PC-3 (cell line): Measurements from ENCODE around the gene BACH2. TPM values are rescaled to one million over a fixed set of nuclear protein-coding genes. Genes with fewer than 3 reads are reported as not detected.

ENCODE experiments used
- ATAC-seq: fragments of 200-7000 bp; cut with Tn5 transposase; 2 replicates; pipeline ENCODE4 v1.9.1; 2020; ENCODE audit warnings: mild to moderate bottlenecking, moderate library complexity
- BruUV-seq: library from RNA; stranded (reverse); fragments of 400-500 nt; replicated peaks from 2 replicates; lab custom pipeline; 2021; lab: Mats Ljungman, UMichigan
- CTCF ChIA-PET: fragments of 300-600 bp; sonication (Branson Sonifier 250); formaldehyde crosslinking; loops from one replicate; lab custom pipeline; 2022; ENCODE audit warnings: antibody characterized with exemption; lab: Charles Lee
- POLR2A ChIA-PET: fragments of 300-600 bp; sonication (Branson Sonifier 250); formaldehyde crosslinking; loops from one replicate; lab custom pipeline; 2022; ENCODE audit warnings: antibody characterized with exemption; ENCODE audit not compliant: unreplicated experiment; lab: Charles Lee
- DNase-seq: peaks from one replicate; pipeline ENCODE4 v3.0.0-alpha.2; 2015
- H2AFZ ChIP-seq: fragments of 300-600 bp; sonication (generic); 2 replicates; pipeline ENCODE4 v1.6.0; 2016; ENCODE audit warnings: antibody characterized with exemption, low read length
- H3F3A ChIP-seq: fragments of 300-600 bp; sonication (generic); one replicate; pipeline ENCODE4 v1.6.0; 2017; ENCODE audit warnings: antibody characterized with exemption, low read length, control low read depth, mild to moderate bottlenecking; ENCODE audit not compliant: unreplicated experiment
- H3K27ac ChIP-seq: fragments of 300-600 bp; sonication (generic); 2 replicates; pipeline ENCODE4 v1.5.1; 2016; ENCODE audit warnings: mild to moderate bottlenecking, low read length
- H3K27me3 ChIP-seq: fragments of 300-600 bp; sonication (generic); 2 replicates; pipeline ENCODE4 v1.6.1; 2016; ENCODE audit warnings: low read length, mixed read lengths
- H3K36me3 ChIP-seq: fragments of 300-600 bp; sonication (generic); 2 replicates; pipeline ENCODE4 v1.6.1; 2016; ENCODE audit warnings: low read depth, mixed run types, low read length, mixed read lengths
- H3K4me1 ChIP-seq: fragments of 300-600 bp; sonication (generic); 2 replicates; pipeline ENCODE4 v1.5.1; 2016; ENCODE audit warnings: low read length; ENCODE audit not compliant: insufficient read depth
- H3K4me2 ChIP-seq: fragments of 300-600 bp; sonication (generic); 2 replicates; pipeline ENCODE4 v1.6.0; 2016; ENCODE audit warnings: low read length
- H3K4me3 ChIP-seq: fragments of 300-600 bp; sonication (generic); 2 replicates; pipeline ENCODE4 v1.5.1; 2016; ENCODE audit warnings: mild to moderate bottlenecking, low read length, mixed read lengths
- H3K79me2 ChIP-seq: fragments of 300-600 bp; sonication (generic); 2 replicates; pipeline ENCODE4 v1.6.1; 2017; ENCODE audit warnings: low read length, mixed read lengths
- H3K9ac ChIP-seq: fragments of 300-600 bp; sonication (generic); 2 replicates; pipeline ENCODE4 v1.6.0; 2016; ENCODE audit warnings: mild to moderate bottlenecking, low read length
- H3K9me2 ChIP-seq: fragments of 300-600 bp; sonication (generic); replicated peaks from 2 replicates; pipeline ENCODE4 v1.6.1; 2016; ENCODE audit warnings: mixed run types, low read length, mixed read lengths
- H3K9me3 ChIP-seq: fragments of 300-600 bp; sonication (generic); 2 replicates; pipeline ENCODE4 v1.6.1; 2016; ENCODE audit warnings: low read length, mixed read lengths
- H4K20me1 ChIP-seq: fragments of 300-600 bp; sonication (generic); 2 replicates; pipeline ENCODE4 v1.6.1; 2016; ENCODE audit warnings: low read length, mixed read lengths
- EZH2 ChIP-seq: fragments of 300-600 bp; sonication (generic); IDR thresholded peaks from one replicate; pipeline ENCODE4 v1.6.1; 2017; ENCODE audit warnings: antibody characterized with exemption, mild to moderate bottlenecking, low read length; ENCODE audit not compliant: unreplicated experiment
- EZH2phosphoT487 ChIP-seq: fragments of 300-600 bp; sonication (generic); IDR thresholded peaks from 2 replicates; pipeline ENCODE4 v1.6.1; 2018; ENCODE audit warnings: mild to moderate bottlenecking, antibody characterized with exemption, low read length, borderline replicate concordance
- intact Hi-C: fragments of 100-400 bp; cut with micrococcal nuclease; formaldehyde crosslinking; loops from 2 replicates; pipeline ENCODE4 v1.9.0; 2023
- total RNA-seq: library from RNA; depleted of rRNA; stranded (reverse); fragments of >200 nt; gene quantifications from 2 replicates; pipeline ENCODE4 v1.2.3, GENCODE V29; 2014
- TF ChIP-seq, protein P1 (sequence below): fragments of 300-600 bp; sonication (generic); conservative IDR thresholded peaks from 2 replicates; pipeline ENCODE4 v1.5.1; 2017; ENCODE audit warnings: antibody characterized with exemption, low read depth, mild to moderate bottlenecking, low read length

BACH2 gene
- total RNA-seq, 1 experiment from 2014 or later: 7.0 TPM

DNA sequence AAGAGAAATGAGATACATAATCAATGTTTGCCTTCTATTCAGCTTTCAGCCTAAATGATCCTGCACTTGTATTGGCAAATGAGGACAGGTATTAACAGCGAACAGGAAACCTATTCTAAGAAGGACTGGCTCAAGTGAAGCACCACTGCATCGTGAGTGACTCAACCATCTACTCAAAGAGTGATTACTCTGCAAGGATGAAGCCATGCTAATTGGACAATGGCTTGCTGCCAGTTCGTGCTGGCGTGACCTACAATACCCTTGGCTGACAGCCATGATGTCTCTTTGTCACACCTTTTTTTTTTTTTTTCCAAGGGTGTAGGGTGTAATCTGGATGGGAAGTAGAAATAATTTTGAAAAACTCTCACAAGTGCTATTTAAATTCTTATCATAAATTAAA, 297.5 kb downstream of the BACH2 start:
- no peak for ATAC-seq
- H3K9me3 ChIP-seq: no peaks in the 10 kb centered on the region
- DNase-seq: no peak
- intact Hi-C loops: no loop called here
- no peak overlapping the region for H3K27ac ChIP-seq
- H2AFZ ChIP-seq: no peak overlapping the region
- H3K4me3 ChIP-seq: no peak overlapping the region
- no peaks in the 10 kb centered on the region for H3K79me2 ChIP-seq
- ChIA-PET CTCF (no interaction called here), POLR2A (no interaction called here)
- no peak overlapping the region for H3K9ac ChIP-seq
- H3K4me1 ChIP-seq: peaks cover 21% of the 10 kb centered on the region
- no peaks in the 10 kb centered on the region for H4K20me1 ChIP-seq
- no peaks in the 10 kb centered on the region for H3K27me3 ChIP-seq
- H3K9me2 ChIP-seq: no peaks in the 10 kb centered on the region
- no TSS peak for BruUV-seq
- TF ChIP-seq, protein P1, sequence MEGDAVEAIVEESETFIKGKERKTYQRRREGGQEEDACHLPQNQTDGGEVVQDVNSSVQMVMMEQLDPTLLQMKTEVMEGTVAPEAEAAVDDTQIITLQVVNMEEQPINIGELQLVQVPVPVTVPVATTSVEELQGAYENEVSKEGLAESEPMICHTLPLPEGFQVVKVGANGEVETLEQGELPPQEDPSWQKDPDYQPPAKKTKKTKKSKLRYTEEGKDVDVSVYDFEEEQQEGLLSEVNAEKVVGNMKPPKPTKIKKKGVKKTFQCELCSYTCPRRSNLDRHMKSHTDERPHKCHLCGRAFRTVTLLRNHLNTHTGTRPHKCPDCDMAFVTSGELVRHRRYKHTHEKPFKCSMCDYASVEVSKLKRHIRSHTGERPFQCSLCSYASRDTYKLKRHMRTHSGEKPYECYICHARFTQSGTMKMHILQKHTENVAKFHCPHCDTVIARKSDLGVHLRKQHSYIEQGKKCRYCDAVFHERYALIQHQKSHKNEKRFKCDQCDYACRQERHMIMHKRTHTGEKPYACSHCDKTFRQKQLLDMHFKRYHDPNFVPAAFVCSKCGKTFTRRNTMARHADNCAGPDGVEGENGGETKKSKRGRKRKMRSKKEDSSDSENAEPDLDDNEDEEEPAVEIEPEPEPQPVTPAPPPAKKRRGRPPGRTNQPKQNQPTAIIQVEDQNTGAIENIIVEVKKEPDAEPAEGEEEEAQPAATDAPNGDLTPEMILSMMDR: no peak
- TF ChIP-seq EZH2phosphoT487: no peak
- no peak for TF ChIP-seq EZH2
- no peaks in the 10 kb centered on the region for H3K36me3 ChIP-seq
- H3K4me2 ChIP-seq: no peak overlapping the region
- H3F3A ChIP-seq: no peaks in the 10 kb centered on the region

DNA sequence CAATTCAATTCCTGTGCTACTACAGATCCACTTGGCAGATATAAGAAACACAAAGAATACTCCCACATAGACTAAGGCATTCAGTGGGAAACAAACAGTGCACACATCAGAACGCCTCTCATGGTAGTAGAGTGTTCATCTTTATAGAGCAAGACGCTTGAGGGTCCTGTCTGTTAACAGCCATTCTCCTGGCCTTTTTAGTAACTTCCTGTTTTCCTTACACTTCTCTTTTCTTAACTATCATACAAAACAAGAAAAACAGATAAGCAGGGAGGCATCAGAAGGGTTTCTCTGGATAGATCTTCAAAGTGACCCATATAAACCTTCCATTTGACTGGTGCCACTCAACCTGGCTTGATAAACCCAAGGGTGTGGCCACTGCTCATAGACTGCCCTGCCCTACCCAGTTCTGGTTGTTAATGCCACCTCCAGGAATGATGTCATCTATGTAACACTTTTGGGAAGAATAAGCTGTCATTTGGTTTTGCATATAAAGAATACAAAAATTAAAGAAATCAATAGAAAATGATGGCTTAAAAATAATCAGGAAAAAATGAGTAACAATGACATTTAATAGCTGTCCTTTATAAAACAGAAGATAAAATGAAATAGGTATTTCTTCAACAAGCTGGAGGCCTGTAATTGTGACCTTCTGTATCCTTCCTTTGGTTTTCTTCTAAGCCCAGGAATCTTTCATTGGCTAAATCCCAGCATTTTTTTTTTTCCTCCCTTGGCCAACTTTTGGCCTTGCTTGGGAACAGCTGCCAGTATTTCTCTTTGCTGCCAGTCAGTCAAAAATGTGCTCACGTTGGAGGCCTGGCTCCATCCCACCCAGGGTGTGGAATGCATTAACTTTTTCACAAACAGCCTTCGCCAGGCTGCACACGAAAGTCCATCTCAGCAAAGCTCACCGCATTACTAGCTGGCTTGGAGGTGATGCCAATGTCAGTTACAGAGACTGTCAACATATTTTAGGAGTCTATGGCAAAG, 298.9 kb downstream of the BACH2 start:
- no peak overlapping the region for H3K9ac ChIP-seq
- H3K9me3 ChIP-seq: no peaks in the 10 kb centered on the region
- H3K27me3 ChIP-seq: no peaks in the 10 kb centered on the region
- ChIA-PET CTCF (no interaction called here), POLR2A (no interaction called here)
- no peaks in the 10 kb centered on the region for H4K20me1 ChIP-seq
- no peaks in the 10 kb centered on the region for H3K9me2 ChIP-seq
- DNase-seq (no peak), ATAC-seq (no peak)
- H2AFZ ChIP-seq: no peak overlapping the region
- intact Hi-C loops: no loop called here
- no peak overlapping the region for H3K4me2 ChIP-seq
- H3F3A ChIP-seq: no peaks in the 10 kb centered on the region
- H3K27ac ChIP-seq: no peak overlapping the region
- peaks cover 7% of the 10 kb centered on the region for H3K4me1 ChIP-seq
- no peaks in the 10 kb centered on the region for H3K79me2 ChIP-seq
- H3K4me3 ChIP-seq: no peak overlapping the region
- no peaks in the 10 kb centered on the region for H3K36me3 ChIP-seq
- BruUV-seq: no TSS peak
- TF ChIP-seq, protein P1: no peak
- TF ChIP-seq EZH2phosphoT487 (no peak), EZH2 (no peak)

DNA sequence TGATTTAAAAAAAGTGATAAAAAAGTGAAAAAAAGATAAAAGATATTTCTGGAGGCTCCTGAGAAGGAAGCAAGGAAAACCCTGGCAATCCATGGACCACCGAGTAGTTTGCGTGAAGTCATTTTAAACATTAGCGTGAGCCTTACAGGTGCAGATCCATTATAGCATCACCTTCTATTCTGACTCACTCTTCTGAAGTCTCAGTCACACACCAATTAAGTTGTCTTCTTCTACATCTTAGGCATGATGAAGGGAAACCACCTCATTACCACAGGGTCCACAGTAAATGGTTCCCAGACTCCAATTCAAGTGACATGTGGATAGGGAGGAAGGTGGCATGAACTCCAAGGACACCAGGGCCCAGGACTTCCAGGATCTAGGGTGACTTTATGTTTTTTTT, 303.2 kb downstream of the BACH2 start:
- Histone ChIP-seq H3K9me3 (no peaks in the 10 kb centered on the region), H3K4me3 (no peak overlapping the region), H2AFZ (no peak overlapping the region), H3K27ac (no peak overlapping the region), H3K27me3 (no peaks in the 10 kb centered on the region), H3K4me2 (no peak overlapping the region), H3K9me2 (no peaks in the 10 kb centered on the region), H4K20me1 (no peaks in the 10 kb centered on the region), H3F3A (no peaks in the 10 kb centered on the region), H3K9ac (no peak overlapping the region), H3K36me3 (no peaks in the 10 kb centered on the region), H3K79me2 (no peaks in the 10 kb centered on the region), H3K4me1 (no peaks in the 10 kb centered on the region)
- intact Hi-C loops: no loop called here
- ChIA-PET POLR2A (no interaction called here), CTCF (no interaction called here)
- ATAC-seq: no peak
- TF ChIP-seq, protein P1: no peak
- no peak for TF ChIP-seq EZH2
- no peak for TF ChIP-seq EZH2phosphoT487
- DNase-seq: no peak
- no TSS peak for BruUV-seq
